ENCODE measurements around the gene LRRTM4.

DNA sequence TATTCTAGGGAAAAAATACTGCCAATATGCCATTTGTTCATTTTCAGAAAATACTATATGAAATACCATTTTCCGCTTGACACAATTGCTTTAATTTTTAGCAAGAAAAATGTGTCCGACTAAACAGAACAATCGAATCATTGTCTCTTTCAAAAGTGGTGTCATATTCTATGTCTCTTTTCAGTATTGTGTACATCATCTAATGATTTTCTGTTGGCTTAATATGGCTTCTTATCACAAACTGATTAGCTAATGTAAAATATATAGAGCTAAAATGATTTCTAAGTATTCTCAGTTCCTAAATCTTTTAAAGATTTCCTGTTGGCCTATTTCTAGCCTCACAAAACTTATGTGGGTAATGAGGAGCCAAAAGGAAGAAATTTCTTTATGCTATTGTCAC is 436.6 kb downstream of the LRRTM4 start:
- TF ChIP-seq REST (IDR thresholded peaks at IDR 0.05; ENCODE audit: insufficient read depth in 1 of 2, low read depth in 2 of 2, low read length in 2 of 2) (no peak), POLR2AphosphoS5 (IDR thresholded peaks at IDR 0.05; ENCODE audit: low read depth, low read length) (no peak), TAF1 (IDR thresholded peaks at IDR 0.05; ENCODE audit: borderline replicate concordance, insufficient read depth, low read length) (no peak)
